OCI-LY7 (cell line): Measurements from ENCODE around the gene HSD17B2.

ENCODE experiments used
- CTCF ChIP-seq: fragments of 200-600 bp; sonication (generic); conservative IDR thresholded peaks from 2 replicates; pipeline ENCODE4 v1.5.1; 2014; ENCODE audit warnings: mild to moderate bottlenecking, antibody characterized with exemption, low read length, moderate library complexity, mixed read lengths
- EZH2phosphoT487 ChIP-seq: fragments of 200-600 bp; sonication (generic); IDR thresholded peaks from 2 replicates; pipeline ENCODE4 v1.6.1; 2018; ENCODE audit warnings: low read depth, borderline replicate concordance, mild to moderate bottlenecking, mixed run types, antibody characterized with exemption, low read length, moderate library complexity, mixed read lengths

- TF ChIP-seq CTCF (no peak), EZH2phosphoT487 (no peak)
Measured at GRCh38 chr16:82137822-82138167, 102.7 kb downstream of the HSD17B2 start.
